NOMO-1 treated with dmso at 0.1 percent for 144 hours (cell line): ENCODE data around the gene E2F6.

Experiments
- DNase-seq: peaks from one replicate; lab custom pipeline; 2025; ENCODE audit not compliant: unreplicated experiment; lab: John Stamatoyannopoulos, UW

E2F6 gene

DNA sequence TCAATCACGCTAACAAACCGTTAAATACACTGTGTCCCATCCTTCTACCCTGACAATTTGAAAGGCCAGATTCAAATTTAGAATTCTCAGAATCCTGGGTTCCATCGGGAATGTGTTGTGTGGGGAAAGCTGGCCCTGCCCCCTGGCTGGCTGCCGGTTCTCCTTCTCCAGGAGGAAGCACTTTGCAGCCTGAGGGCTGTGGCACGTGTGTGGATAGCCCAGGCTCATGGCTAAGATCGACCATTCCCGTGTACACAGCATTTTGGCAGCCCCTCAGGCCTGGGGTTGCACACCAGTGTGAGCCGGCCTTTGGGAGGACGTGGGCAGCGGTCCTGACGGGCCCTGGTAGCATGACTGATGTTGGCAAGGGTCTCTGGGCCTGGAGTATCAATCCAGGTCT is 70.6 kb downstream of the E2F6 start:
- DNase-seq, result no peak
